Gastrocnemius medialis (tissue), 4 donors: ENCODE measurements around the gene LBHD2. TPM values are rescaled to one million over a fixed set of nuclear protein-coding genes. Genes with fewer than 3 reads are reported as not detected.

ENCODE experiments used
- ATAC-seq, 2 donors: fragments of 150-250 bp; one replicate each; pipeline ENCODE4 v1.9.1; 2016
- DNase-seq, 2 donors: peaks; one replicate each; pipeline ENCODE4 v3.0.0-alpha.2; 2019
- H3K27ac ChIP-seq, 4 donors: fragments of 200-600 bp; sonication (generic); 1 replicate in 1 of 4; 2 replicates in 3 of 4; pipeline ENCODE4 v1.5.1; 2016 to 2018; ENCODE audit warnings: mild to moderate bottlenecking in 2 of 4, moderate library complexity in 1 of 4
- H3K27me3 ChIP-seq, 3 donors: fragments of 200-600 bp; sonication (generic) in 2 of 3; 1 replicate in 1 of 3; 2 replicates in 2 of 3; pipeline versions ENCODE4 v1.5.1 to v1.6.0; 2016 to 2019; ENCODE audit warnings: mild to moderate bottlenecking in 1 of 3, moderate library complexity in 1 of 3
- H3K36me3 ChIP-seq, 2 donors: fragments of 200-600 bp; sonication (generic) in 1 of 2; one replicate each; pipeline ENCODE4 v1.5.1; 2017 to 2018
- H3K4me1 ChIP-seq, 2 donors: fragments of 200-600 bp; sonication (generic) in 1 of 2; one replicate each; pipeline ENCODE4 v1.5.1; 2016 to 2017; ENCODE audit warnings: mild to moderate bottlenecking in 2 of 2
- H3K4me3 ChIP-seq, 4 donors: fragments of 200-600 bp; sonication (generic) in 3 of 4; 1 replicate in 1 of 4; 2 replicates in 3 of 4; pipeline ENCODE4 v1.5.1; 2016 to 2019; ENCODE audit warnings: mild to moderate bottlenecking in 2 of 4
- H3K9me3 ChIP-seq, 3 donors: fragments of 200-600 bp; sonication (generic) in 2 of 3; 1 replicate in 1 of 3; 2 replicates in 2 of 3; pipeline ENCODE4 v1.5.1; 2016 to 2019
- CTCF ChIP-seq, 5 experiments: fragments of 450-650 bp in 3 of 5; fragments of 200-600 bp in 2 of 5; sonication (generic) in 2 of 5; IDR thresholded peaks in 4 of 5; conservative IDR thresholded peaks in 1 of 5; 1 replicate in 4 of 5; 2 replicates in 1 of 5; pipeline ENCODE4 v1.5.1; 2016 to 2019; ENCODE audit warnings: antibody characterized with exemption in 5 of 5, mild to moderate bottlenecking in 3 of 5, moderate library complexity in 3 of 5
- POLR2A ChIP-seq, 2 donors: fragments of 450-650 bp; IDR thresholded peaks; one replicate each; pipeline ENCODE4 v1.6.1; 2017; ENCODE audit warnings: antibody characterized with exemption in 2 of 2, mild to moderate bottlenecking in 2 of 2, moderate library complexity in 2 of 2
- in situ Hi-C, 4 donors: fragments of 200-750 bp; cut with MboI; loops; one replicate each; pipeline versions ENCODE4 v1.15.0 to v1.8.0; 2017; ENCODE audit warnings: low sequenced_read_pairs in 4 of 4
- intact Hi-C: fragments of 100-400 bp; cut with DNase I; formaldehyde crosslinking; loops from one replicate; pipeline ENCODE4 v1.15.1; 2023; ENCODE audit warnings: low total_unique reads
- total RNA-seq, 4 donors: library from RNA; depleted of rRNA; stranded (reverse); fragments of >200 nt; gene quantifications; one replicate each; pipeline versions ENCODE4 v1.1.0 to v1.2.3, GENCODE V29; 2016

The LBHD2 gene
- total RNA-seq, 4 donors from 2014 or later, result not detected

GRCh38 chr14:103104389-103104653 lies 20.3 kb downstream of the LBHD2 start:
- intact Hi-C loops (loop anchor here (1.0 to 2.0 kb wide), 2 partner anchors 22 to 77 kb away; no protein-coding TSS in a partner anchor), in situ Hi-C loops (loop anchor here in 3 of 4 donors (10.0 kb wide), 2 partner anchors 80 to 180 kb away; no protein-coding TSS in a partner anchor)
- Histone ChIP-seq H3K27ac (no peak overlapping the region), H3K36me3 (no peaks in the 10 kb centered on the region), H3K27me3 (peaks cover 31 to 45% (median 40%) of the 10 kb centered on the region in 3 donors), H3K4me3 (no peak overlapping the region), H3K4me1 (peaks cover 0 to 14% of the 10 kb centered on the region in 2 donors), H3K9me3 (no peaks in the 10 kb centered on the region)
- TF ChIP-seq CTCF (IDR thresholded peaks at IDR 0.05 in 4 of 5, conservative IDR thresholded peaks at IDR 0.05 in 1 of 5) (no peak), POLR2A (IDR thresholded peaks at IDR 0.05) (no peak)
- DNase-seq, result no peak
- no peak for ATAC-seq

- no peaks in the 10 kb centered on the region for H3K9me3 ChIP-seq
- H3K27ac ChIP-seq, result no peak overlapping the region
- DNase-seq (peak in 1 of 2 donors; percentile 49), ATAC-seq (peak; percentile 73 to 77)
- H3K36me3 ChIP-seq, result no peaks in the 10 kb centered on the region
- in situ Hi-C loops (loop anchor here (5.0 to 10.0 kb wide), 4 partner anchors 80 to 187 kb away; no protein-coding TSS in a partner anchor), intact Hi-C loops (loop anchor here (1.0 to 2.0 kb wide), 5 partner anchors 22 to 188 kb away; no protein-coding TSS in a partner anchor)
- H3K4me1 ChIP-seq, result peaks cover 3 to 18% of the 10 kb centered on the region in 2 donors
- H3K27me3 ChIP-seq, result peaks cover 31 to 45% (median 40%) of the 10 kb centered on the region in 3 donors
- no peak overlapping the region for H3K4me3 ChIP-seq
- TF ChIP-seq CTCF (IDR thresholded peaks at IDR 0.05 in 4 of 5, conservative IDR thresholded peaks at IDR 0.05 in 1 of 5) (peak; percentile 92 to 100 (median 99)), POLR2A (IDR thresholded peaks at IDR 0.05) (no peak)
These were observed 20.8 kb downstream of the LBHD2 start for GRCh38 chr14:103104654-103105452.

- no peaks in the 10 kb centered on the region for H3K36me3 ChIP-seq
- no peak overlapping the region for H3K27ac ChIP-seq
- intact Hi-C loops, result loop anchor here (1.0 to 2.0 kb wide), 4 partner anchors 21 to 188 kb away; no protein-coding TSS in a partner anchor
- H3K4me1 ChIP-seq, result peaks cover 11 to 26% of the 10 kb centered on the region in 2 donors
- peaks cover 31 to 40% (median 38%) of the 10 kb centered on the region in 3 donors for H3K27me3 ChIP-seq
- no peak overlapping the region for H3K4me3 ChIP-seq
- TF ChIP-seq CTCF (IDR thresholded peaks at IDR 0.05 in 4 of 5, conservative IDR thresholded peaks at IDR 0.05 in 1 of 5) (no peak), POLR2A (IDR thresholded peaks at IDR 0.05) (no peak)
- in situ Hi-C loops, result loop anchor here (5.0 to 10.0 kb wide), 4 partner anchors 79 to 187 kb away; no protein-coding TSS in a partner anchor
- DNase-seq (no peak), ATAC-seq (no peak)
- no peaks in the 10 kb centered on the region for H3K9me3 ChIP-seq
These were observed 21.7 kb downstream of the LBHD2 start for GRCh38 chr14:103105580-103106150.

GRCh38 chr14:103107455-103107854 lies 23.4 kb downstream of the LBHD2 start:
- Histone ChIP-seq H3K9me3 (no peaks in the 10 kb centered on the region), H3K4me3 (no peak overlapping the region), H3K27ac (no peak overlapping the region), H3K4me1 (peaks cover 29 to 40% of the 10 kb centered on the region in 2 donors), H3K36me3 (no peaks in the 10 kb centered on the region), H3K27me3 (peaks cover 23 to 24% (median 24%) of the 10 kb centered on the region in 3 donors)
- in situ Hi-C loops, result loop anchor here (5.0 to 10.0 kb wide), 4 partner anchors 77 to 185 kb away; no protein-coding TSS in a partner anchor
- ATAC-seq (no peak), DNase-seq (no peak)
- intact Hi-C loops, result no loop called here
- TF ChIP-seq POLR2A (IDR thresholded peaks at IDR 0.05) (no peak), CTCF (IDR thresholded peaks at IDR 0.05 in 4 of 5, conservative IDR thresholded peaks at IDR 0.05 in 1 of 5) (no peak)
